Measurements from ENCODE around the gene GNAO1.

The GNAO1 gene

GRCh38 chr16:56221995-56222394 is 30.7 kb downstream of the GNAO1 start:
- H4K8ac ChIP-seq (ENCODE audit: low read depth, low read length), result no peak overlapping the region
- no peak overlapping the region for H3K4me2 ChIP-seq (ENCODE audit: insufficient read depth, low read length, poor library complexity, severe bottlenecking)
- no peak overlapping the region for H2BK120ac ChIP-seq (ENCODE audit: low read depth, low read length)
- DNase-seq (ENCODE audit: low spot score), result no peak
- H3K9ac ChIP-seq (ENCODE audit: low read depth, low read length, poor library complexity), result no peak overlapping the region
- H3K79me1 ChIP-seq (ENCODE audit: low read depth, low read length), result peaks cover 3% of the 10 kb centered on the region
- no peak overlapping the region for H2BK15ac ChIP-seq (ENCODE audit: low read length)
- H3K27me3 ChIP-seq (ENCODE audit: control insufficient read depth in 3 of 3, insufficient read depth in 3 of 3, low read depth in 1 of 3, low read length in 3 of 3), result no peaks in the 10 kb centered on the region
- H2AK5ac ChIP-seq (ENCODE audit: low read depth, low read length), result no peak overlapping the region
- no peak overlapping the region for H3K14ac ChIP-seq (ENCODE audit: low read length)
- no peak overlapping the region for H3K4me3 ChIP-seq (ENCODE audit: low read length in 2 of 2)
- no peak overlapping the region for H2BK5ac ChIP-seq (ENCODE audit: low read length)
- H3K4ac ChIP-seq (ENCODE audit: low read length), result no peak overlapping the region
- H3K36me3 ChIP-seq (replicated peaks in 1 of 2; ENCODE audit: control insufficient read depth in 2 of 2, insufficient read depth in 2 of 2, low read length in 2 of 2), result no peaks in the 10 kb centered on the region
- no peak overlapping the region for H4K91ac ChIP-seq (ENCODE audit: low read depth, low read length, poor library complexity)
- H2AFZ ChIP-seq (ENCODE audit: low read length), result no peak overlapping the region
- H3K23ac ChIP-seq (ENCODE audit: low read depth, low read length, poor library complexity), result no peak overlapping the region
- H3K4me1 ChIP-seq (ENCODE audit: control insufficient read depth in 2 of 2, insufficient read depth in 1 of 2, low read depth in 1 of 2, low read length in 2 of 2), result peaks cover 0 to 1% of the 10 kb centered on the region in 2 donors
- no peak overlapping the region for H3K27ac ChIP-seq (replicated peaks; ENCODE audit: low read length)
- no CpG with 5 or more reads among the region's 2 CpGs for WGBS, 2 donors (ENCODE audit: extremely low coverage in 2 of 2, insufficient read length in 2 of 2, insufficient replicate concordance in 1 of 2)
- no peak overlapping the region for H3K18ac ChIP-seq (ENCODE audit: low read length)
- H2BK12ac ChIP-seq (ENCODE audit: low read length), result no peak overlapping the region
- no peaks in the 10 kb centered on the region for H3K9me3 ChIP-seq (replicated peaks in 1 of 2; ENCODE audit: control insufficient read depth in 2 of 2, insufficient read depth in 1 of 2, low read depth in 1 of 2, low read length in 2 of 2)

DNA sequence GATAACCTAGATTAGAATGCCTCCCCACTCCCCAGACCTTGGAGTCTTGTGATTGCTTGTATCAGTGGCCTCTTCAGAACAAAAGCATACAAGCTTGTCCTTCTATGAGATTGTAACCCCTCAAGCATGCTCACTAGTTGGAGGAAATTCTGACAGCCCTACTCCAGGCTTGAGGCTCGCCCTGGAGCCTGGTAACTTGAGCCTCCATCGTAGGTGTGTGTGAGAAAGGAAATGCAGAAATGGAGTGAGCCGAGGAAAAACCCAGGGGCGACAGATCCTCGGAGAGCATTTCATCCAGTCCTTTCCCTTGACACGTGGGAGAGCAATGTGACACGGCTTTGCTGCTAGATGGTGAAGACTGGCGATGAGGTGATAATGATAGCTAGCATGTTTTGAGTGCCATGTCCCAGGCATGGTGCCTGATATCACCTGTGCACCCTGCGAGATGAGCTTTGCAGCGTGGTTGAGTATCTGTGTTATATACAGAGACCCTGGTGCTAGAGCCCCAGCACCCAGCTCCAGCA is 31.2 kb downstream of the GNAO1 start:
- no peak overlapping the region for H2BK15ac ChIP-seq (ENCODE audit: low read length)
- H3K4ac ChIP-seq (ENCODE audit: low read length), result no peak overlapping the region
- H3K18ac ChIP-seq (ENCODE audit: low read length), result no peak overlapping the region
- H2AK5ac ChIP-seq (ENCODE audit: low read depth, low read length), result no peak overlapping the region
- H3K4me1 ChIP-seq (ENCODE audit: control insufficient read depth in 2 of 2, insufficient read depth in 1 of 2, low read depth in 1 of 2, low read length in 2 of 2), result peaks cover 0 to 1% of the 10 kb centered on the region in 2 donors
- WGBS, 2 donors (ENCODE audit: extremely low coverage in 2 of 2, insufficient read length in 2 of 2, insufficient replicate concordance in 1 of 2), result no CpG with 5 or more reads among the region's 10 CpGs
- H3K4me2 ChIP-seq (ENCODE audit: insufficient read depth, low read length, poor library complexity, severe bottlenecking), result no peak overlapping the region
- H2AFZ ChIP-seq (ENCODE audit: low read length), result no peak overlapping the region
- H3K14ac ChIP-seq (ENCODE audit: low read length), result no peak overlapping the region
- no peak overlapping the region for H4K8ac ChIP-seq (ENCODE audit: low read depth, low read length)
- H4K91ac ChIP-seq (ENCODE audit: low read depth, low read length, poor library complexity), result no peak overlapping the region
- H2BK120ac ChIP-seq (ENCODE audit: low read depth, low read length), result no peak overlapping the region
- no peak overlapping the region for H2BK5ac ChIP-seq (ENCODE audit: low read length)
- no peak for DNase-seq (ENCODE audit: low spot score)
- H3K4me3 ChIP-seq (ENCODE audit: low read length in 2 of 2), result no peak overlapping the region
- no peak overlapping the region for H3K9ac ChIP-seq (ENCODE audit: low read depth, low read length, poor library complexity)
- no peaks in the 10 kb centered on the region for H3K9me3 ChIP-seq (replicated peaks in 1 of 2; ENCODE audit: control insufficient read depth in 2 of 2, insufficient read depth in 1 of 2, low read depth in 1 of 2, low read length in 2 of 2)
- no peak overlapping the region for H3K27ac ChIP-seq (replicated peaks; ENCODE audit: low read length)
- H3K27me3 ChIP-seq (ENCODE audit: control insufficient read depth in 3 of 3, insufficient read depth in 3 of 3, low read depth in 1 of 3, low read length in 3 of 3), result no peaks in the 10 kb centered on the region
- no peak overlapping the region for H3K23ac ChIP-seq (ENCODE audit: low read depth, low read length, poor library complexity)
- H2BK12ac ChIP-seq (ENCODE audit: low read length), result no peak overlapping the region
- H3K79me1 ChIP-seq (ENCODE audit: low read depth, low read length), result peaks cover 3% of the 10 kb centered on the region
- H3K36me3 ChIP-seq (replicated peaks in 1 of 2; ENCODE audit: control insufficient read depth in 2 of 2, insufficient read depth in 2 of 2, low read length in 2 of 2), result no peaks in the 10 kb centered on the region

- no peak for DNase-seq (ENCODE audit: low spot score)
- Histone ChIP-seq H3K23ac (ENCODE audit: low read depth, low read length, poor library complexity) (no peak overlapping the region), H3K18ac (ENCODE audit: low read length) (no peak overlapping the region), H3K79me1 (ENCODE audit: low read depth, low read length) (no peaks in the 10 kb centered on the region), H3K4me3 (ENCODE audit: low read length in 2 of 2) (no peak overlapping the region), H2BK5ac (ENCODE audit: low read length) (no peak overlapping the region), H2AFZ (ENCODE audit: low read length) (no peak overlapping the region), H4K8ac (ENCODE audit: low read depth, low read length) (no peak overlapping the region), H3K14ac (ENCODE audit: low read length) (no peak overlapping the region), H3K4me1 (ENCODE audit: control insufficient read depth in 2 of 2, insufficient read depth in 1 of 2, low read depth in 1 of 2, low read length in 2 of 2) (peaks cover 0 to 1% of the 10 kb centered on the region in 2 donors), H3K27ac (replicated peaks; ENCODE audit: low read length) (no peak overlapping the region), H2BK15ac (ENCODE audit: low read length) (no peak overlapping the region), H4K91ac (ENCODE audit: low read depth, low read length, poor library complexity) (no peak overlapping the region), H3K36me3 (replicated peaks in 1 of 2; ENCODE audit: control insufficient read depth in 2 of 2, insufficient read depth in 2 of 2, low read length in 2 of 2) (no peaks in the 10 kb centered on the region), H2AK5ac (ENCODE audit: low read depth, low read length) (no peak overlapping the region), H3K4me2 (ENCODE audit: insufficient read depth, low read length, poor library complexity, severe bottlenecking) (no peak overlapping the region), H3K9ac (ENCODE audit: low read depth, low read length, poor library complexity) (no peak overlapping the region), H3K4ac (ENCODE audit: low read length) (no peak overlapping the region), H3K9me3 (replicated peaks in 1 of 2; ENCODE audit: control insufficient read depth in 2 of 2, insufficient read depth in 1 of 2, low read depth in 1 of 2, low read length in 2 of 2) (no peaks in the 10 kb centered on the region), H2BK120ac (ENCODE audit: low read depth, low read length) (no peak overlapping the region), H3K27me3 (ENCODE audit: control insufficient read depth in 3 of 3, insufficient read depth in 3 of 3, low read depth in 1 of 3, low read length in 3 of 3) (peaks cover 0 to 2% (median 0%) of the 10 kb centered on the region in 3 experiments), H2BK12ac (ENCODE audit: low read length) (no peak overlapping the region)
- no CpG with 5 or more reads among the region's 2 CpGs for WGBS, 2 donors (ENCODE audit: extremely low coverage in 2 of 2, insufficient read length in 2 of 2, insufficient replicate concordance in 1 of 2)
Observed at GRCh38 chr16:56225017-56225742, 33.9 kb downstream of the GNAO1 start.

DNA sequence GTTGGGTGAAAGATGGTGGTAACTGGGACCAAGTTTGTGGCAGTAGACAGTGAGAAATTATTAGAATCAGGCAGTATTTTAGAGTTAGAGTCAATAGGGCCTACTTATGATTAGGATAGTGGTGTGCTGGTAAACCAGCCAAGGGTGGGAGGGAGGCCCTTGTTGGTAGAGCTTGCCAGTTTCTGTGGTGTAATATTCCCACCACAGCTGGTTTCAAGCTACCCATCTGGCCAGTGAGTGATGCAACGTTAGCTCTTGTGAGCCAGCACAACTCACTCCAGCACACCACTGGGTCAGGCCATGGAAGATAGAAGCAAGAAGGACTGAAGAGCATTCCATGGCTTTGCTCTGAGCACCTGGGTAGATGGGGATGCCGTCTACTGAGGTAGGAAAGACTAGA is 34.9 kb downstream of the GNAO1 start:
- Histone ChIP-seq H3K23ac (ENCODE audit: low read depth, low read length, poor library complexity) (no peak overlapping the region), H3K9ac (ENCODE audit: low read depth, low read length, poor library complexity) (no peak overlapping the region), H4K8ac (ENCODE audit: low read depth, low read length) (no peak overlapping the region), H3K4me1 (ENCODE audit: control insufficient read depth in 2 of 2, insufficient read depth in 1 of 2, low read depth in 1 of 2, low read length in 2 of 2) (peaks cover 0 to 1% of the 10 kb centered on the region in 2 donors), H3K4me2 (ENCODE audit: insufficient read depth, low read length, poor library complexity, severe bottlenecking) (no peak overlapping the region), H4K91ac (ENCODE audit: low read depth, low read length, poor library complexity) (no peak overlapping the region), H3K9me3 (replicated peaks in 1 of 2; ENCODE audit: control insufficient read depth in 2 of 2, insufficient read depth in 1 of 2, low read depth in 1 of 2, low read length in 2 of 2) (no peaks in the 10 kb centered on the region), H2BK15ac (ENCODE audit: low read length) (no peak overlapping the region), H2AFZ (ENCODE audit: low read length) (no peak overlapping the region), H2BK12ac (ENCODE audit: low read length) (no peak overlapping the region), H2BK120ac (ENCODE audit: low read depth, low read length) (no peak overlapping the region), H2BK5ac (ENCODE audit: low read length) (no peak overlapping the region), H2AK5ac (ENCODE audit: low read depth, low read length) (no peak overlapping the region), H3K79me1 (ENCODE audit: low read depth, low read length) (no peaks in the 10 kb centered on the region), H3K4me3 (ENCODE audit: low read length in 2 of 2) (no peak overlapping the region), H3K27me3 (ENCODE audit: control insufficient read depth in 3 of 3, insufficient read depth in 3 of 3, low read depth in 1 of 3, low read length in 3 of 3) (peaks cover 0 to 4% (median 0%) of the 10 kb centered on the region in 3 experiments), H3K4ac (ENCODE audit: low read length) (no peak overlapping the region), H3K36me3 (replicated peaks in 1 of 2; ENCODE audit: control insufficient read depth in 2 of 2, insufficient read depth in 2 of 2, low read length in 2 of 2) (no peaks in the 10 kb centered on the region), H3K14ac (ENCODE audit: low read length) (no peak overlapping the region), H3K18ac (ENCODE audit: low read length) (no peak overlapping the region), H3K27ac (replicated peaks; ENCODE audit: low read length) (no peak overlapping the region)
- no CpG with 5 or more reads among the region's 2 CpGs for WGBS, 2 donors (ENCODE audit: extremely low coverage in 2 of 2, insufficient read length in 2 of 2, insufficient replicate concordance in 1 of 2)
- DNase-seq (ENCODE audit: low spot score), result no peak
